Karpas-422 (cell line): ENCODE measurements around the gene ALG8. TPM values are rescaled to one million over a fixed set of nuclear protein-coding genes. Genes with fewer than 3 reads are reported as not detected.

ENCODE experiments used
- DNase-seq: peaks from one replicate; pipeline ENCODE4 v3.0.0-alpha.2; 2015
- H2AFZ ChIP-seq: fragments of 200-600 bp; sonication (generic); 2 replicates; pipeline ENCODE4 v1.6.1; 2014; ENCODE audit warnings: antibody characterized with exemption, low read length, mixed read lengths
- H3K27ac ChIP-seq: fragments of 200-600 bp; sonication (generic); 2 replicates; pipeline ENCODE4 v1.5.1; 2014; ENCODE audit warnings: mild to moderate bottlenecking, low read length, moderate library complexity
- H3K27me3 ChIP-seq: fragments of 200-600 bp; sonication (generic); 2 replicates; pipeline ENCODE4 v1.6.1; 2014; ENCODE audit warnings: low read length, mixed read lengths
- H3K36me3 ChIP-seq: fragments of 200-600 bp; sonication (generic); 2 replicates; pipeline ENCODE4 v1.6.1; 2014; ENCODE audit warnings: low read length, mixed read lengths; ENCODE audit not compliant: insufficient read depth
- H3K4me1 ChIP-seq: fragments of 200-600 bp; sonication (generic); 2 replicates; pipeline ENCODE4 v1.6.1; 2014; ENCODE audit warnings: mild to moderate bottlenecking, low read length, mixed read lengths
- H3K4me2 ChIP-seq: fragments of 200-600 bp; sonication (generic); 2 replicates; pipeline ENCODE4 v1.6.1; 2014; ENCODE audit warnings: low read length, low read depth, mild to moderate bottlenecking; ENCODE audit not compliant: poor library complexity, severe bottlenecking
- H3K4me3 ChIP-seq: fragments of 200-600 bp; sonication (generic); 2 replicates; pipeline ENCODE4 v1.5.1; 2014; ENCODE audit warnings: mild to moderate bottlenecking, antibody characterized with exemption, low read length, mixed read lengths
- H3K79me2 ChIP-seq: fragments of 200-600 bp; sonication (generic); 2 replicates; pipeline ENCODE4 v1.6.1; 2014; ENCODE audit warnings: mild to moderate bottlenecking, low read length, mixed read lengths
- H3K9ac ChIP-seq: fragments of 200-600 bp; sonication (generic); 2 replicates; pipeline ENCODE4 v1.6.0; 2014; ENCODE audit warnings: low read length
- H3K9me2 ChIP-seq: fragments of 200-600 bp; sonication (generic), shearing (Covaris generic); replicated peaks from 2 replicates; pipeline ENCODE4 v1.6.0; 2014; ENCODE audit warnings: mild to moderate bottlenecking, low read length, moderate library complexity; ENCODE audit not compliant: insufficient read depth
- H3K9me3 ChIP-seq: fragments of 300-700, 200-600 bp; sonication (generic); 2 replicates; pipeline ENCODE4 v1.6.1; 2014; ENCODE audit warnings: low read length, mixed read lengths
- H4K20me1 ChIP-seq: fragments of 200-600 bp; sonication (generic); 2 replicates; pipeline ENCODE4 v1.6.1; 2014; ENCODE audit warnings: mild to moderate bottlenecking, antibody characterized with exemption, low read length, low read depth; ENCODE audit not compliant: insufficient read depth
- total RNA-seq: library from RNA; depleted of rRNA; stranded (reverse); fragments of >200 nt; shearing (Covaris generic); gene quantifications from 2 replicates; pipeline ENCODE4 v1.2.3, GENCODE V29; 2014; ENCODE audit warnings: low replicate concordance

ALG8 gene
- total RNA-seq, 1 experiment from 2014 or later = 71.0 TPM

DNA sequence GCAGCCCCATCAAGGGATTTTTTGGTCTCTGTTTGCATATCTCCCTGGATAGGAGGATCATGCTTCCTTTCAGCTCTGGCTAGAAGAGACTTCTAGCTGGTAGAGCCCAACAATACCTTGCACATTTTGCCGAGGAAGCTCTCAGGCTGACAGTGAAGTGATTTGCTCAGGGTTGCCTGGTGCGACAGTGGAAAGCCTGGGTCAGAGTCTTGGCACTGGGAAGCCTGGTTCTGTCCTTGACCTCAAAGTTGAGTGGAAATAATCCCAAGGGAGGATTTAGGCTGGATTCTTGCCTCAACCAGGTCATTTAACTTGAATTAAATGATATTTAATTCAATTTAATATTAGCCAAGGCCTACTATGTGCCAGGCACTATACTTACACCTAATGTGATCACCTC, 24.4 kb upstream of the ALG8 start:
- Histone ChIP-seq H3K4me3 (no peak overlapping the region), H3K4me2 (no peak overlapping the region), H3K79me2 (no peaks in the 10 kb centered on the region), H4K20me1 (no peaks in the 10 kb centered on the region), H3K9ac (no peak overlapping the region), H2AFZ (no peak overlapping the region), H3K9me2 (no peaks in the 10 kb centered on the region), H3K9me3 (no peaks in the 10 kb centered on the region), H3K27ac (no peak overlapping the region), H3K36me3 (no peaks in the 10 kb centered on the region), H3K4me1 (no peaks in the 10 kb centered on the region), H3K27me3 (no peaks in the 10 kb centered on the region)
- no peak for DNase-seq

DNA sequence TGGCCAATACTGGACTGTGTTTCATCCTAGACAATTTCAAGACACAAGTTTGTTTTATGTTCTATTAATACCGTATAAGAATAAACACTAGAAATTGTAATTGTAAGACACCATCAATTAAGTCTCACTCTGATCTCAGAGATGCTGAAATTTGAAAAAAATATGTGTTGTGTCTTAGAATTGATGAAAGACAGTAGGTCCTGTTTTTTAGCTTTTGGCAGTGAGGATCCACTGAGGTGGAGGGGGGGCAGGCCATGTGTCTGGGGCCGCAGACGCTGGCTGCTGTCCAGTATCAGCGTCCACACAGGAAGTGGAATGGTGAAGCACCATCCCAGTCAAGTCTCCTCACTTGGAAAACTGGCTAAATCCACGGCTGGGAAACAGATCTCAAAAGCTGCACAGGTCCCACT, 22.5 kb upstream of the ALG8 start:
- Histone ChIP-seq H3K4me1 (no peaks in the 10 kb centered on the region), H3K9me2 (no peaks in the 10 kb centered on the region), H3K27ac (no peak overlapping the region), H2AFZ (no peak overlapping the region), H4K20me1 (no peaks in the 10 kb centered on the region), H3K4me3 (no peak overlapping the region), H3K9ac (no peak overlapping the region), H3K4me2 (no peak overlapping the region), H3K36me3 (no peaks in the 10 kb centered on the region), H3K27me3 (no peaks in the 10 kb centered on the region), H3K9me3 (no peaks in the 10 kb centered on the region), H3K79me2 (no peaks in the 10 kb centered on the region)
- no peak for DNase-seq

- H3K9ac ChIP-seq = no peak overlapping the region
- H2AFZ ChIP-seq = no peak overlapping the region
- H3K9me3 ChIP-seq = no peaks in the 10 kb centered on the region
- no peak overlapping the region for H3K27ac ChIP-seq
- H3K4me3 ChIP-seq = no peak overlapping the region
- DNase-seq = no peak
- no peaks in the 10 kb centered on the region for H3K36me3 ChIP-seq
- no peaks in the 10 kb centered on the region for H3K4me1 ChIP-seq
- no peaks in the 10 kb centered on the region for H3K9me2 ChIP-seq
- H3K27me3 ChIP-seq = no peaks in the 10 kb centered on the region
- H3K79me2 ChIP-seq = no peaks in the 10 kb centered on the region
- no peaks in the 10 kb centered on the region for H4K20me1 ChIP-seq
- H3K4me2 ChIP-seq = no peak overlapping the region
Measured at GRCh38 chr11:78161346-78161745, 21.9 kb upstream of the ALG8 start.

- Histone ChIP-seq H3K4me1 (no peaks in the 10 kb centered on the region), H3K4me2 (no peak overlapping the region), H2AFZ (no peak overlapping the region), H3K9me3 (no peaks in the 10 kb centered on the region), H3K4me3 (no peak overlapping the region), H3K27me3 (no peaks in the 10 kb centered on the region), H3K9me2 (no peaks in the 10 kb centered on the region), H4K20me1 (no peaks in the 10 kb centered on the region), H3K27ac (no peak overlapping the region), H3K9ac (no peak overlapping the region), H3K79me2 (no peaks in the 10 kb centered on the region), H3K36me3 (no peaks in the 10 kb centered on the region)
- no peak for DNase-seq
Measured at GRCh38 chr11:78160557-78160956, 21.1 kb upstream of the ALG8 start.

DNA sequence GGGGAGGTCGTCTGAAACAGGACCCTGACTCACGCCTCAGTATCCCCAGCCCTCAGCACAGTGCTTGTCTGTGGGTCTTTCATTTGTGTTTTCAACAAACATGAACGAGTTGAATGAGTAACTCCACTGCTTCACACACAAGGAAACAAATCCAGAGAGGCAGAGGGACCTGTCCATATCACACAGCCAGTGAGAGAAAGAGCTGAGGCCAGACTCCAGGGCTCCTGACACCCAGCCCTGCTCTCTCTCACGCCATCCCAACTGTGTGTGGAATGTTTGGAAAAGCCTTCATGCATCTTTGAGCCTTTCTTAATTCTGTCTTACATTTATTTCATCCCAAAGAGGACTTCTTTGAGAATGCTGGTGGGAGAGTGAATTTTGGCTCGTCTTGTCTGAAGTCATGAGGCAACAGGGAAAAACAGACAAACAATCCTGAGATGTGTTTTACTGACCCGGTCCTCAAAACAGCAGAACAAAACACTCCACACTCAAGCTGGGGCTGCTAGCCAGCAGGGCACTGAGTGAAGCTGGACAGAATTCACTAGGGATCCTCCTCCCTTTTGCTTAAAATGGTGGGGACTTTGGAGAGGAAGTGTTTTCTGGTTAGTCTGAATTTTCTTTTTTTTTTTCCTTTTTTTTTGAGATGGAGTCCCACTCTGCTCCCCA, 19.7 kb upstream of the ALG8 start:
- H4K20me1 ChIP-seq = no peaks in the 10 kb centered on the region
- H3K9me2 ChIP-seq = no peaks in the 10 kb centered on the region
- no peaks in the 10 kb centered on the region for H3K9me3 ChIP-seq
- H3K4me1 ChIP-seq = no peaks in the 10 kb centered on the region
- no peak overlapping the region for H3K9ac ChIP-seq
- no peaks in the 10 kb centered on the region for H3K79me2 ChIP-seq
- H2AFZ ChIP-seq = no peak overlapping the region
- no peak overlapping the region for H3K4me3 ChIP-seq
- no peak for DNase-seq
- no peak overlapping the region for H3K4me2 ChIP-seq
- H3K36me3 ChIP-seq = no peaks in the 10 kb centered on the region
- no peak overlapping the region for H3K27ac ChIP-seq
- H3K27me3 ChIP-seq = no peaks in the 10 kb centered on the region

DNA sequence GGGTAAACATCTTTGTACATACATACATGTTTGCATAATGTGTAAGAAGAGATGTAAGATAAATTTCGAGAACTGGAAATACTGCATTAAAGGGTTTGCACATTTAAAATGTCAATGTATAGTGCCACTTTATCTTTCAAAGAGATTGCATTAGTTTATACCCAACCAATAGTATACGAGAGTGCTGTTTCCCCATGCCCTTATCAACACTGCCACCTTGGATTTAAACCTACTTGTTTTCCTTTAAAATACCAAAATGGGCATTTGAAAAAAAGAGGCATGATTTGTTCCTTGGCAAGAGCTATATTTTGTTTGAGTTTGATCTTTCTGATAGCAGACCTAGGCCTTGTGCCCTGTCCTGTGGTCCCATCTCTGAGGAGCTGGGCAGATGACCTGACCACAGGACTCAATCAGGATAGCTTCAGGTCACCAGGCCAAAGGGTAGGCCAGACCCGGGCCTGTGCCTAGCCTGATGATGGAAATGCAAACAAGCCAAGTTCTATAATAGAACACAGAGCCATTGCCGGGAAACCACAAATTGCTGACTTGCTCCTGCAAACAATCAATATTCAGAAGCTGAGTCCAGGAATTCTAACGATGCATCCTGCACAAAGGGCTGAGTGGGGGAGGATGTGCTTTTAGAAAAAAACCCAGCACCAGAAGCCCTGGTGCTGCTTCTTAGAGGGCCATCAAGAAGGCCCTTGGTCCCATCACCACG, 16.9 kb upstream of the ALG8 start:
- no peaks in the 10 kb centered on the region for H3K79me2 ChIP-seq
- H4K20me1 ChIP-seq = no peaks in the 10 kb centered on the region
- no peaks in the 10 kb centered on the region for H3K27me3 ChIP-seq
- H3K4me2 ChIP-seq = no peak overlapping the region
- H3K9me3 ChIP-seq = no peaks in the 10 kb centered on the region
- no peak for DNase-seq
- no peaks in the 10 kb centered on the region for H3K36me3 ChIP-seq
- no peak overlapping the region for H3K9ac ChIP-seq
- H3K9me2 ChIP-seq = no peaks in the 10 kb centered on the region
- H3K27ac ChIP-seq = no peak overlapping the region
- H2AFZ ChIP-seq = no peak overlapping the region
- no peaks in the 10 kb centered on the region for H3K4me1 ChIP-seq
- H3K4me3 ChIP-seq = no peak overlapping the region

DNA sequence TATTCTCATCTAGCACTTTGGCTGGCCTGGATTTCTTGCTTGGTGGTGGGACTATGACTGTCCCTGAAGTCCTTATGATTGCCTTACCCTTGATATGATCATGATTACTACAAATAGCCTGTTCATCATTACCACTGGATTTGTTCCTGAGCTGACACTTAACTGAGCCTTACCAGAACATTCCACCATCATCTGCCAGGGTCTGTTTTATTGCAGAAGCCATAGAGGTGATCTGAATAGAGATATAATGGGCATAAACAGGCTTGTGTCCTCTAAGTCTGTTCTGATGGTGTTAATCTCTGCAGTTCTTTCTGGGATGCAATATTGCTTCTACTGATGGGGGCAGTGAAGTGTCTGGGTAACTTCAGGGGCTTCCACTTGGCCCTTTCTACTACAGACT, 12.4 kb upstream of the ALG8 start:
- Histone ChIP-seq H3K27me3 (no peaks in the 10 kb centered on the region), H3K9me3 (no peaks in the 10 kb centered on the region), H4K20me1 (no peaks in the 10 kb centered on the region), H3K36me3 (no peaks in the 10 kb centered on the region), H3K9me2 (no peaks in the 10 kb centered on the region), H3K27ac (no peak overlapping the region), H3K4me1 (no peaks in the 10 kb centered on the region), H2AFZ (no peak overlapping the region), H3K9ac (no peak overlapping the region), H3K4me2 (no peak overlapping the region), H3K79me2 (no peaks in the 10 kb centered on the region), H3K4me3 (no peak overlapping the region)
- no peak for DNase-seq

DNA sequence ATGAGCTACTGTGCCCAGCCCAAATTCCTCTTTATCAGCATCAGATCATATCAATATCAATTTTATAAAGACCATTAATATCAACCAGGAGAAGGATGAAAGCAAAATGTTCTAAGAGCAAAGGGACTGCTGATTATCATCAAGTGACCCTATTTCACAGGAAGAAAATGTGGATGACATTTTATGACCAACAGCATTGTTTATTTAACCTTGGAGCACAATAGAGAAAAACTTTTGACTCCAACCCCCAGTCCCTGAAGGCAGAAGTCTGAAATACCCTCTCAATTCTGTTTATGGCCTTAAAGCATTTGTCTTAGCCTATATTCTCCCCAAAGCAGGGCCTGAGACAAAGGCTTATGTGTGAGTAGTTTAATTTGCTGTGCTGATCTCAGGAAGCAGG, 11.3 kb upstream of the ALG8 start:
- Histone ChIP-seq H3K9ac (no peak overlapping the region), H3K4me1 (no peaks in the 10 kb centered on the region), H3K27me3 (no peaks in the 10 kb centered on the region)

More for the DNA sequence above, 11.3 kb upstream of the ALG8 start:
- H2AFZ ChIP-seq = no peak overlapping the region
- H3K9me2 ChIP-seq = no peaks in the 10 kb centered on the region
- no peak overlapping the region for H3K4me3 ChIP-seq
- no peaks in the 10 kb centered on the region for H3K36me3 ChIP-seq
- H4K20me1 ChIP-seq = no peaks in the 10 kb centered on the region
- no peaks in the 10 kb centered on the region for H3K9me3 ChIP-seq
- no peak overlapping the region for H3K27ac ChIP-seq
- no peak for DNase-seq
- no peaks in the 10 kb centered on the region for H3K79me2 ChIP-seq
- H3K4me2 ChIP-seq = no peak overlapping the region
